Stomach smooth muscle (tissue), 2 donors: Measurements from ENCODE around the gene TTC28.

Experiments
- H3K27ac ChIP-seq: one replicate; pipeline ENCODE4 v1.7.0; 2013; ENCODE audit warnings: mild to moderate bottlenecking, low read length, inconsistent platforms
- H3K27me3 ChIP-seq, 2 donors: one replicate each; pipeline ENCODE4 v1.7.0; 2013; ENCODE audit warnings: low read length in 2 of 2; ENCODE audit not compliant: insufficient read depth in 2 of 2, control insufficient read depth in 1 of 2
- H3K36me3 ChIP-seq, 2 donors: one replicate each; pipeline ENCODE4 v1.7.0; 2013; ENCODE audit warnings: low read length in 2 of 2; ENCODE audit not compliant: control insufficient read depth in 2 of 2, insufficient read depth in 2 of 2
- H3K4me1 ChIP-seq: one replicate; pipeline ENCODE4 v1.7.0; 2013; ENCODE audit warnings: low read length; ENCODE audit not compliant: control insufficient read depth, insufficient read depth
- H3K4me3 ChIP-seq, 2 donors: one replicate each; pipeline ENCODE4 v1.7.0; 2013; ENCODE audit warnings: low read length in 2 of 2
- H3K9ac ChIP-seq, 2 donors: one replicate each; pipeline ENCODE4 v1.7.0; 2013; ENCODE audit warnings: low read length in 2 of 2, mild to moderate bottlenecking in 1 of 2
- H3K9me3 ChIP-seq, 2 donors: one replicate each; pipeline ENCODE4 v1.7.0; 2013; ENCODE audit warnings: low read length in 2 of 2; ENCODE audit not compliant: control insufficient read depth in 2 of 2
- donor health status: healthy.
- donor health status: Pancreatic carcinoma.

Gene TTC28

GRCh38 chr22:27986459-27986858 lies 693.2 kb downstream of the TTC28 start:
- H3K4me1 ChIP-seq = peaks cover 3% of the 10 kb centered on the region
- no peaks in the 10 kb centered on the region for H3K27me3 ChIP-seq
- H3K4me3 ChIP-seq = no peak overlapping the region
- H3K9ac ChIP-seq = no peak overlapping the region
- H3K36me3 ChIP-seq = peaks cover 20 to 28% of the 10 kb centered on the region in 2 donors
- no peak overlapping the region for H3K27ac ChIP-seq
- no peaks in the 10 kb centered on the region for H3K9me3 ChIP-seq

- H3K9me3 ChIP-seq = no peaks in the 10 kb centered on the region
- no peak overlapping the region for H3K4me3 ChIP-seq
- no peak overlapping the region for H3K9ac ChIP-seq
- no peaks in the 10 kb centered on the region for H3K27me3 ChIP-seq
- no peak overlapping the region for H3K27ac ChIP-seq
- H3K36me3 ChIP-seq = peaks cover 20 to 28% of the 10 kb centered on the region in 2 donors
- peaks cover 3% of the 10 kb centered on the region for H3K4me1 ChIP-seq
Measured at GRCh38 chr22:27985323-27986275, 694.0 kb downstream of the TTC28 start.

- H3K4me1 ChIP-seq = no peaks in the 10 kb centered on the region
- H3K9ac ChIP-seq = no peak overlapping the region
- H3K36me3 ChIP-seq = peaks cover 20 to 26% of the 10 kb centered on the region in 2 donors
- no peak overlapping the region for H3K27ac ChIP-seq
- no peak overlapping the region for H3K4me3 ChIP-seq
- no peaks in the 10 kb centered on the region for H3K9me3 ChIP-seq
- no peaks in the 10 kb centered on the region for H3K27me3 ChIP-seq
Measured at GRCh38 chr22:27984723-27985122, 694.9 kb downstream of the TTC28 start.

- Histone ChIP-seq H3K27ac (no peak overlapping the region), H3K9me3 (no peaks in the 10 kb centered on the region), H3K27me3 (no peaks in the 10 kb centered on the region), H3K4me3 (no peak overlapping the region), H3K4me1 (no peaks in the 10 kb centered on the region), H3K9ac (no peak overlapping the region), H3K36me3 (peaks cover 20 to 26% of the 10 kb centered on the region in 2 donors)
Measured at GRCh38 chr22:27984001-27984695, 695.5 kb downstream of the TTC28 start.

GRCh38 chr22:27983361-27983791 lies 696.3 kb downstream of the TTC28 start:
- Histone ChIP-seq H3K36me3 (peaks cover 16 to 26% of the 10 kb centered on the region in 2 donors), H3K9me3 (no peaks in the 10 kb centered on the region), H3K27ac (no peak overlapping the region), H3K27me3 (no peaks in the 10 kb centered on the region), H3K9ac (no peak overlapping the region), H3K4me3 (no peak overlapping the region), H3K4me1 (no peaks in the 10 kb centered on the region)

- H3K4me1 ChIP-seq = no peaks in the 10 kb centered on the region
- no peak overlapping the region for H3K9ac ChIP-seq
- no peak overlapping the region for H3K27ac ChIP-seq
- no peaks in the 10 kb centered on the region for H3K9me3 ChIP-seq
- H3K27me3 ChIP-seq = no peaks in the 10 kb centered on the region
- H3K36me3 ChIP-seq = peaks cover 16 to 26% of the 10 kb centered on the region in 2 donors
- no peak overlapping the region for H3K4me3 ChIP-seq
Measured at GRCh38 chr22:27982630-27983180, 696.9 kb downstream of the TTC28 start.

- Histone ChIP-seq H3K27me3 (no peaks in the 10 kb centered on the region), H3K9me3 (no peaks in the 10 kb centered on the region), H3K27ac (no peak overlapping the region), H3K4me3 (no peak overlapping the region), H3K9ac (no peak overlapping the region), H3K36me3 (peaks cover 16 to 25% of the 10 kb centered on the region in 2 donors), H3K4me1 (no peaks in the 10 kb centered on the region)
Measured at GRCh38 chr22:27982106-27982505, 697.5 kb downstream of the TTC28 start.

- H3K9me3 ChIP-seq = no peaks in the 10 kb centered on the region
- no peaks in the 10 kb centered on the region for H3K27me3 ChIP-seq
- no peak overlapping the region for H3K9ac ChIP-seq
- H3K4me3 ChIP-seq = no peak overlapping the region
- H3K36me3 ChIP-seq = peaks cover 8 to 20% of the 10 kb centered on the region in 2 donors
- H3K27ac ChIP-seq = no peak overlapping the region
- H3K4me1 ChIP-seq = no peaks in the 10 kb centered on the region
Measured at GRCh38 chr22:27980424-27981148, 699.1 kb downstream of the TTC28 start.

GRCh38 chr22:27978802-27979201 lies 700.8 kb downstream of the TTC28 start:
- Histone ChIP-seq H3K9me3 (no peaks in the 10 kb centered on the region), H3K4me1 (no peaks in the 10 kb centered on the region), H3K36me3 (peaks cover 6 to 10% of the 10 kb centered on the region in 2 donors), H3K27me3 (no peaks in the 10 kb centered on the region), H3K27ac (no peak overlapping the region), H3K4me3 (no peak overlapping the region), H3K9ac (no peak overlapping the region)

- H3K27ac ChIP-seq = no peak overlapping the region
- no peaks in the 10 kb centered on the region for H3K4me1 ChIP-seq
- H3K36me3 ChIP-seq = peaks cover 6 to 10% of the 10 kb centered on the region in 2 donors
- no peak overlapping the region for H3K9ac ChIP-seq
- H3K9me3 ChIP-seq = no peaks in the 10 kb centered on the region
- H3K4me3 ChIP-seq = no peak overlapping the region
- H3K27me3 ChIP-seq = no peaks in the 10 kb centered on the region
Measured at GRCh38 chr22:27978317-27978716, 701.3 kb downstream of the TTC28 start.
